NCI-H69 (cell line): ENCODE measurements around the gene PKLR.
A peak's percentile ranks its signal among the peaks of the same experiment; 100 is the strongest.

Experiments
- DNase-seq: peaks from one replicate; lab custom pipeline; 2025; lab: John Stamatoyannopoulos, UW

PKLR gene

DNA sequence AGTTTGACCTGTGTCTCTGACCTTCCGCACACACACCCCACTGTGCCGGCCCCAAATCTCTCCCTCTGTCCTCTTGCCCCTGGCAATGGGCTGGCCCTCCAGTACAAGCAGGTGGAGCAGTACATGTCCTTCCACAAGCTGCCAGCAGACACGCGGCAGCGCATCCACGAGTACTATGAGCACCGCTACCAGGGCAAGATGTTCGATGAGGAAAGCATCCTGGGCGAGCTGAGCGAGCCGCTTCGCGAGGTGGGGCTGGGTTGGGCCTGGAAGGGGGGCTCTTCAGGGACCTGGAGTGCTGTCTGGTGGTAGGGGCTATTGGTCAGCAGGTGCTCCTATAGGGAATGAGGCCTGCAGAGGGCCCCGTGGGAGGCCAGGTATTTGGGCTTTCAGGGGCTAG, 16.2 kb downstream of the PKLR start:
- no peak for DNase-seq

DNA sequence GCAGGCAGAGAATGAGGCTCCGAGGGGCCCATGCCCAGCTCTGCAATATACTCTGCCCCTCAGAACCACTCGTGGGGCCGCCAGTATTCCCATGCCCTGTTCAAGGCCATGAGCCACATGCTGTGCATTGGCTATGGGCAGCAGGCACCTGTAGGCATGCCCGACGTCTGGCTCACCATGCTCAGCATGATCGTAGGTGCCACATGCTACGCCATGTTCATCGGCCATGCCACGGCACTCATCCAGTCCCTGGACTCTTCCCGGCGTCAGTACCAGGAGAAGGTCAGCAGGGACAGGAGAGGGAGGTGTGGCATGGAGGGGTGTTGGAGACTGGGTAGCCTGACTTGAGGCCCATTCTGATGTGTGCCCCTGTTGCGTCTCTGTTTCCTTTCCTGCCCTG, 16.8 kb downstream of the PKLR start:
- no peak for DNase-seq

- no peak for DNase-seq
Measured at GRCh38 chr1:155282488-155283091, 18.6 kb downstream of the PKLR start.

DNA sequence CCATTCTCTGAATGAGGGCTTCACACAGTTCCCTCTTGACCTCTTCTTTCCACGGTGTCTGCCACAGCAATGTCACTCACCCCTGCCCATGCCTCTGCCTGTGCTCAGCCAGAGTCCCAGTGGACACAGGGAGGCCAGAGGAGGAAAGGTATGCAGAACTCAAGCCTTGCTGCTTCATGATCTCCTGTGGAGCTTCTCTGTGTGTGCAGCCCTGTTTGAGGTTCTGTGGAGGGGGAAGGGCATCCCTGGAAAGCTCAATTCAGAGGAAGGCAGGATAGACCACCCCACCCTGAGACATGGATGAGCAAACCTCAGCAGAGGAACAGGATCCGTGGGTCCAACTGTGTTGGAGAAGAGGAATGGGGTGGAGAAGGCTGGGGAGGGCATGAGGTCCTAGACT, 22.0 kb downstream of the PKLR start:
- DNase-seq, result no peak

- no peak for DNase-seq
Measured at GRCh38 chr1:155278689-155279160, 22.5 kb downstream of the PKLR start.

DNA sequence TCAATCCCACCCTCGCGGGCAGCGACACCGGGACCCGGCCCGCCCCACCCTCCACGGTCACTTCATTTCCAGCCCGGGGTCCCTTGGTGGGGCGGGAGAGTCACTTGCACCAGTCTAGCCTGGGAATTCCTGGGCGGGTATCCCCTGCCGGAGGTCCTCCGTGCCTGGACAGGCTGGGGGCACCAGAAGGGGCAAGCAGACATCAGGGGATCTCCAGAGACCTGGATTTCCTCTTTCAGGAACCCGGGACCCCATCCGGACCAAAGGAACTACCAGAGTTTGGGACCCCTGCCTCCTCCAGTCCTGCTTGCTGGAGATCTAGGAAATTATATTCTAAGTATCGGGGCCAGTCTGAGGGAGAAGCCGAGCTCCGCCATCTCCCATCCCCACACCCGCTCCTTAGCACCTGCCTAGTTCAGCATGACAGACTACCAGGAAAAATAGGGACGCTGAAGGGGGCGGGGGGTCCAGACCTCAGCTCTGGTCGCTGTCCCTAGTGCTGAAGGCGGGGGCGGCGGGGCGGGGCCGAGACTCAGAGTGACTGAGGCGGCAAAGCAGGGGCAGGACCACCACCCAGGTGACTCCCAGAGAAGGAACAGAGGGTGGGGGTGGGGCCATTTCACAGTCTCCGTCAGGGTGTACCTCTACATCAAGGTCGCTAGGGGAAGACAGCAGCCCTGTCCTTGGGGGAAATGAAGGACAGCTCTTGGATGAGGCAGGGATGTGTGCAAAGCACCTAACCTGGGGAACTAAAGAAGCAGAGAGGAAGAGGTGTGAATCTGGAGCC, 23.1 kb downstream of the PKLR start:
- peak; percentile 81 for DNase-seq

- peak; percentile 99 for DNase-seq
Measured at GRCh38 chr1:155277070-155277901, 24.0 kb downstream of the PKLR start, which contains the start of gene HCN3. Gene HCN3, plus strand, starts transcription at chr1:155277463. Its CDS starts 128 bp downstream, at chr1:155277591.

DNA sequence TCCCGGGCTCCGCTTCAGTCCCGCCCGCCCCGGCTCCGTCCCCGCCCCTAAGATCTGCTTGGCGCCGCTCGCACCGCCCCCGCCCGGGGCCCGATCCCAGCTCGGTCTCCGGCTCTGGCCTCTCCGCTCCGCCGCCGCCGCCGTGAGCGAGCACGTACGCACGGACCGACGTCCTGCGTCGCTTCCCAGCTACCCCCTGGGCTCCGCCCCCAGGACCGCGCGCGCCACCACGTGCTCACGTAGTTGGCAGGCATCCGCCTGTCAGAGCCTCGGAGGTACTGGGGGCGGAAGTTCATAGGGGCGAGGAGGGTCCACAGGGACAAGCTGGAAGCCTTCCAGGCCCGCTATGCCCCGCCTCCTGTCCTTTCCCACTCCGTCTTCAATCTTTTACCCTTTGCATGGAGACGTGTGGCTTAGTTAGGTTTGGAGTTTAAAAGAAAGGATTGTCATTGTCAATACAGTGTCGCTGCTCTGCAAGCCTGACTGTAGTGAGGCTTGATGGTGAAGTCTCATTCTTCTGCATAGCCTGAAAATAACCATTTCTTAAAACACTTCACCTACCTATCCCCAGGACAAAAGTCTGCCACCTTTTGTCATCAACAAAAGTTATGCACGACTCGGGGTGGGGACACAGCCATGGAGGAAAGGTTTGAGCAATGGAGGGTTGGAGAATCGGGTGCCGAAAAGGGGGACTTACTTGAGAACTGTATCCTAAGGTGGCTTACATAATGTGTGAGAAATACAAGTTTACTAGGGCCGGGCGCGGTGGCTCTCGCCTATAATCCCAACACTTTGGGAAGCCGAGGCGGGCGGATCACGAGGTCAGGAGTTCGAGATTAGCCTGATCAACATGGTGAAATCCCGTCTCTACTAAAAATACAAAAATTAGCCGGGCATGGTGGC, 27.6 kb downstream of the PKLR start, which contains the start of gene CLK2:
TSS of gene CLK2 (minus strand) at position 162 of the 903 bp plus-strand sequence. CDS start 2,527 bp downstream, outside the sequence.
- DNase-seq, result peak; percentile 99

DNA sequence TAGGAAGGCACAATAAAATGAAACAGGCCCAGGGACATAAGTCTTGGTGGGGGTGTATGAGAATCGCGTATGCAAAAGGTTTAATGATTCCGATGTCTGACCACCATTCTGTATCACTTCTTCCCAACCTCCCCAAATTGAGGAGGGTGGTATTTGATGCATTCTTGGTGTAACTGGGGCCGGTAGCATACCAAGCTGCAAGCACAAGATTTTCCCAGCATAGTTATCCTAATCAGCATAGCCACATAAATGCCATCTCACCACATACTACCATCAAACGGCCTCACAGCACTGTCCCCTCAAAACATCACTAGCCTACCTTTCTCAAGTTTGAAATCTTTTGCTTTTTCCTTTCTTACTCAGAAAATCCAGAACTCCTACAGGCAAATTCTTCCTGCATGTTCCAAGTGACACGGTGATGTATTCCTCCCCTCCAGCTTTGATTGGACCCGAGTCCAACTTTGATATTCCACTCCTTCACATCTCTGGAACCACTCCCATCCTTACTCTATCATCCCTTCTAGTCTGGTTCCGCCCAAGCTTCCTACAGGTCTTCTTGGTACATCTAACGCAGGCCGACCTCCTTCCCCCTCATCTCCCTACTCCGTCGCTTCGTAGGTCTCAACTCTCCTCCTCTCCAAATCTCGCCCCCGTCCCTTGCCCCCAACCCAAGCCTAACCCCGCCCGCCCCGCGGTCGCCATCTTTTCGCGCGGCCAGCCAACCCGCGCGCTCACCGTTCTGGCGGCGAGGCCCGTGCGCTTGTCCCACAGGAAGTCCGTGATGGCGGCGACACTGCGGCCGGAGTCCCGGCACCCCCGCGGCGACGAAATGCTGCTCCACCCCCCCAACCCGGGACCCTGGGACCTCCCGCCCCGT, 28.5 kb downstream of the PKLR start:
- peak; percentile 89 for DNase-seq

GRCh38 chr1:155269381-155269780, 31.9 kb downstream of the PKLR start:
- DNase-seq, result no peak

DNA sequence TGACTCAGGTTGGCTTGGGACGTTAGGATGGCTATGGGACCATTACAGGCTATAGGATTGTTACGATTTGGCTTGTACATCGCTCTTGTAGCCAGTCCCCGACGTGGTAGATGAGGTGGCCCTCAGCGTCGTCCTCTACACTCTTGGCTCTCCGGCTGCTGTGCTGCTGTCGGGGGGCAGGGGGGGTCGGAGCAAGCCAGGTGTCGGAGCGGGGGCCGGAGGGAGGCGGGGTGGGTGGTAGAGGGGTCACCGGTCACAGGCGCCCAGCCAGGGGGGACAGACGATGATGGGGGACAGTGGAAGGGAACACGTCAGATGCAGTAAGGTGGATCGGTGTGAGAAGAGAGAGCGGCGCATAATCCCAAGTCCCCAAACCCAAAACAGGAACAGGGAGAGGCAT, 32.6 kb downstream of the PKLR start:
- DNase-seq, result no peak

- no peak for DNase-seq
Measured at GRCh38 chr1:155267373-155267772, 33.9 kb downstream of the PKLR start.

- no peak for DNase-seq
Measured at GRCh38 chr1:155266553-155266952, 34.7 kb downstream of the PKLR start.

DNA sequence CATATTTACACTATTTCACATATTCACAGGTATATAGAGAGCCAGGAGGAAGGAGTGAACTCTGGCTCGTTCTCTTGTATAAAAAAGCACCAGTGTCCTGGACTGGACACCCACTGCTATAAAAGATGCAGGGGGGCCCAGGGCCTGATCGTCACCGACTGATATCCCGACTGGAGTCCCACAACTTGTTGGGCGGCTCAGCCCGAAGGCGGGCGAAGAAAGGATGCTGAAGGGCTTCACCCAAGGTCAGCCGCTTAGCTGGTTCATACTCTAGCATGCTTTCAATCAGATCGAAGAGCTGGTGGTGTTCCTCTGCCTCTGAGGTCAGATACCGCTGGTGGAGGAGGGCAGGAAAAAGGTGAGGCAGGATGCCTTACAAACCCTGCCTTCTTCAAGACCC, 38.2 kb downstream of the PKLR start:
- no peak for DNase-seq

DNA sequence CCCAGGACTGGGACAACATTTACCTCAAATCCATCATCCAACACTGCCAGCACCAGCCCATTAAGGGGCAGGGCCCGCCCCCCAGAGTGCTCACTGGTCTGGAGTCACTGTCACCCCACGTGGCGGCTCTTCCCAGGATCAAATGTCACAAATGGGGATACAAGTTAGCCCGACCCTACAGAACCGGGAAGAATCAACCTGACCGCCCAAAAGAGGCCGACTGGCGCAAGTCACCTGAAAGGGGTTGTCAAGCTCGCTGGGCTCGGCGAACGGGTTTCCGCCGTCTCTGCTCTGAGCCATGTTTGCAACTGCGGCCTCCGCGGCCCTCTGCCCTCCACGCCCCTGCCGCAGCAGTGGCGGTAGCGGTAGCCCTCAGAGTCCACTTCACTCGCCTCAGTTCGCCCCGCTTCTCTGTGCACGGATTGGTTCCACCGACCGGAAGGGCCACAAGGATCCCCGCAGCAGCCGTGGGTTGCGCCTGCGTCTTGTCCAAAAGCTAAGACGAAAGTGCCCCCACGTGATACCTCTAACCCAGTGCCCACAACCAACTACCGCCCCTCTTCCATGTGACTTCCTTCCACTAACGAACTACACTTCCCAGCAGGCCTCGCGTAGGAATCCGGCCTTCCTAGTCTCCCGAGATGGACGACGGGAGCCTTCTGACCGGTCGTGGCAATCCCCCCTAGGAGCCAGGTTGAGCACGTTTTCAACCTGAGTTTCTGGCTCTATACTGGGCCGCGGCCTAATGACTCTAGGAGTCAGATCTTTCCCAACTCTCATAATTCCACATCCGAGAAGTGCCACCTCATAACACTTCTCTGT, 39.2 kb downstream of the PKLR start, which contains the start of gene SCAMP3:
TSS of gene SCAMP3 (minus strand) at position 509 of the 822 bp plus-strand sequence. CDS start at position 300, 209 bp downstream.
- DNase-seq, result peak; percentile 99

- DNase-seq, result peak; percentile 55
Measured at GRCh38 chr1:155261493-155261851, 39.8 kb downstream of the PKLR start.

GRCh38 chr1:155260276-155260675, 41.0 kb downstream of the PKLR start:
- no peak for DNase-seq

GRCh38 chr1:155256058-155256852, 45.0 kb downstream of the PKLR start:
- no peak for DNase-seq
